OCI-LY1 (cell line): Measurements from ENCODE around the gene ANTXR1.

Source experiments
- H2AFZ ChIP-seq: fragments of 200-600 bp; sonication (generic), shearing (Covaris generic); 2 replicates; pipeline ENCODE4 v1.6.0; 2014; ENCODE audit warnings: antibody characterized with exemption, mild to moderate bottlenecking, low read length
- H3F3A ChIP-seq: fragments of 200-600 bp; sonication (generic), shearing (Covaris generic); 2 replicates; pipeline ENCODE4 v1.6.0; 2014; ENCODE audit warnings: mild to moderate bottlenecking, antibody characterized with exemption, low read length, moderate library complexity; ENCODE audit not compliant: insufficient read depth
- H3K27ac ChIP-seq: fragments of 200-600 bp; sonication (generic); 2 replicates; pipeline ENCODE4 v1.5.1; 2014; ENCODE audit warnings: low read length, mixed run types, mild to moderate bottlenecking, low read depth; ENCODE audit not compliant: poor library complexity, severe bottlenecking
- H3K27me3 ChIP-seq: fragments of 200-600 bp; sonication (generic); 2 replicates; pipeline ENCODE4 v1.6.0; 2014; ENCODE audit warnings: antibody characterized with exemption, mild to moderate bottlenecking, low read length, moderate library complexity; ENCODE audit not compliant: insufficient read depth
- H3K36me3 ChIP-seq: fragments of 200-600 bp; sonication (generic); 2 replicates; pipeline ENCODE4 v1.6.1; 2014; ENCODE audit warnings: mild to moderate bottlenecking, antibody characterized with exemption, low read length, moderate library complexity, mixed read lengths; ENCODE audit not compliant: insufficient read depth
- H3K4me1 ChIP-seq: fragments of 200-600 bp; sonication (generic); 2 replicates; pipeline ENCODE4 v1.5.1; 2014; ENCODE audit warnings: mild to moderate bottlenecking, low read length, moderate library complexity; ENCODE audit not compliant: insufficient read depth, severe bottlenecking
- H3K4me2 ChIP-seq: fragments of 200-600 bp; sonication (generic), shearing (Covaris generic); 2 replicates; pipeline ENCODE4 v1.6.1; 2014; ENCODE audit warnings: low read length
- H3K4me3 ChIP-seq: fragments of 200-600 bp; sonication (generic); 2 replicates; pipeline ENCODE4 v1.5.1; 2014; ENCODE audit warnings: low read length, low read depth, mild to moderate bottlenecking, mixed read lengths; ENCODE audit not compliant: poor library complexity, severe bottlenecking
- H3K79me2 ChIP-seq: fragments of 200-600 bp; shearing (Covaris generic); 2 replicates; pipeline ENCODE4 v1.6.1; 2016; ENCODE audit warnings: mixed run types, low read length, mixed read lengths; ENCODE audit not compliant: insufficient read depth
- H3K9ac ChIP-seq: fragments of 200-600 bp; sonication (generic), shearing (Covaris generic); 2 replicates; pipeline ENCODE4 v1.6.1; 2014; ENCODE audit warnings: mild to moderate bottlenecking, low read length, mixed read lengths
- H3K9me2 ChIP-seq: fragments of 200-600 bp; sonication (generic), shearing (Covaris generic); 2 replicates; pipeline ENCODE4 v1.6.1; 2014; ENCODE audit warnings: low read depth, mild to moderate bottlenecking, low read length, mixed read lengths
- H3K9me3 ChIP-seq: fragments of 200-600 bp; shearing (Covaris generic); 2 replicates; pipeline ENCODE4 v1.6.1; 2014; ENCODE audit warnings: low read length, mixed read lengths
- H4K20me1 ChIP-seq: fragments of 200-600 bp; sonication (generic), shearing (Covaris generic); 2 replicates; pipeline ENCODE4 v1.6.0; 2016; ENCODE audit warnings: mild to moderate bottlenecking, low read length; ENCODE audit not compliant: insufficient read depth
- CTCF ChIP-seq: fragments of 200-600 bp; sonication (generic), shearing (Covaris generic); IDR thresholded peaks from 2 replicates; pipeline ENCODE4 v1.5.1; 2017; ENCODE audit warnings: mild to moderate bottlenecking, antibody characterized with exemption, low read length, moderate library complexity, mixed read lengths
- EZH2 ChIP-seq: fragments of 200-600 bp; sonication (generic), shearing (Covaris generic); IDR thresholded peaks from 2 replicates; pipeline ENCODE4 v1.8.0; 2017; ENCODE audit warnings: borderline replicate concordance, mixed run types, mild to moderate bottlenecking, antibody characterized with exemption, low read length, moderate library complexity, mixed read lengths

ANTXR1 gene

GRCh38 chr2:69125816-69126215 is 112.8 kb downstream of the ANTXR1 start:
- Histone ChIP-seq H4K20me1 (no peaks in the 10 kb centered on the region), H3K27ac (no peak overlapping the region), H3K9me3 (no peaks in the 10 kb centered on the region), H3K4me1 (no peaks in the 10 kb centered on the region), H3K27me3 (no peaks in the 10 kb centered on the region), H3K4me2 (no peak overlapping the region), H3K9me2 (no peaks in the 10 kb centered on the region), H3K9ac (no peak overlapping the region), H3K36me3 (no peaks in the 10 kb centered on the region), H2AFZ (no peak overlapping the region), H3K79me2 (no peaks in the 10 kb centered on the region), H3F3A (no peaks in the 10 kb centered on the region), H3K4me3 (no peak overlapping the region)
- TF ChIP-seq CTCF: no peak
- TF ChIP-seq EZH2: no peak

- Histone ChIP-seq H3K79me2 (no peaks in the 10 kb centered on the region), H3F3A (no peaks in the 10 kb centered on the region), H4K20me1 (no peaks in the 10 kb centered on the region), H3K36me3 (no peaks in the 10 kb centered on the region), H3K9me2 (no peaks in the 10 kb centered on the region), H3K27ac (no peak overlapping the region), H2AFZ (no peak overlapping the region), H3K4me2 (no peak overlapping the region), H3K27me3 (no peaks in the 10 kb centered on the region), H3K9me3 (no peaks in the 10 kb centered on the region), H3K4me1 (no peaks in the 10 kb centered on the region), H3K9ac (no peak overlapping the region), H3K4me3 (no peak overlapping the region)
- TF ChIP-seq EZH2 (no peak), CTCF (no peak)
Measured at GRCh38 chr2:69126341-69126740, 113.4 kb downstream of the ANTXR1 start.

GRCh38 chr2:69131452-69131851 is 118.5 kb downstream of the ANTXR1 start:
- H3F3A ChIP-seq: no peaks in the 10 kb centered on the region
- H3K9ac ChIP-seq: no peak overlapping the region
- H3K27me3 ChIP-seq: no peaks in the 10 kb centered on the region
- no peak overlapping the region for H2AFZ ChIP-seq
- H3K9me2 ChIP-seq: no peaks in the 10 kb centered on the region
- H3K79me2 ChIP-seq: no peaks in the 10 kb centered on the region
- no peak overlapping the region for H3K4me2 ChIP-seq
- no peaks in the 10 kb centered on the region for H3K4me1 ChIP-seq
- H4K20me1 ChIP-seq: no peaks in the 10 kb centered on the region
- H3K4me3 ChIP-seq: no peak overlapping the region
- no peaks in the 10 kb centered on the region for H3K9me3 ChIP-seq
- no peaks in the 10 kb centered on the region for H3K36me3 ChIP-seq
- TF ChIP-seq EZH2: no peak
- TF ChIP-seq CTCF: no peak
- no peak overlapping the region for H3K27ac ChIP-seq
